ENCODE results near the gene BAG1.

BAG1 gene

GRCh38 chr9:33264473-33265177 lies at the start of gene BAG1, which contains the start of gene CHMP5:
BAG1 (minus strand) TSS chr9:33264708.
CHMP5 (plus strand) TSS chr9:33265049; CDS start chr9:33265079, 30 bp downstream.
- DNase-seq, result peak; percentile 94

GRCh38 chr9:33311953-33312352 lies 47.4 kb upstream of the BAG1 start:
- no peak for DNase-seq

GRCh38 chr9:33310748-33311147 lies 46.2 kb upstream of the BAG1 start:
- no peak for DNase-seq

GRCh38 chr9:33309903-33310302 lies 45.4 kb upstream of the BAG1 start:
- no peak for DNase-seq

- DNase-seq, result no peak
Measured at GRCh38 chr9:33307067-33307466, 42.6 kb upstream of the BAG1 start.

GRCh38 chr9:33306037-33306436 lies 41.5 kb upstream of the BAG1 start:
- DNase-seq, result no peak

GRCh38 chr9:33304362-33304761 lies 39.9 kb upstream of the BAG1 start:
- DNase-seq, result no peak

GRCh38 chr9:33300546-33300945 lies 36.0 kb upstream of the BAG1 start:
- no peak for DNase-seq

- DNase-seq, result peak; percentile 76
Measured at GRCh38 chr9:33297432-33297831, 32.9 kb upstream of the BAG1 start.

GRCh38 chr9:33295571-33295970 lies 31.1 kb upstream of the BAG1 start:
- no peak for DNase-seq

GRCh38 chr9:33294670-33295432 lies 30.3 kb upstream of the BAG1 start:
- no peak for DNase-seq

- DNase-seq, result no peak
Measured at GRCh38 chr9:33293782-33294181, 29.3 kb upstream of the BAG1 start.

GRCh38 chr9:33291901-33292300 lies 27.4 kb upstream of the BAG1 start:
- no peak for DNase-seq

- peak; percentile 5 for DNase-seq
Measured at GRCh38 chr9:33291031-33291397, 26.5 kb upstream of the BAG1 start.

GRCh38 chr9:33290247-33291030 lies 25.9 kb upstream of the BAG1 start, which contains the start of gene NFX1:
NFX1 (plus strand) TSS chr9:33290516; CDS start chr9:33290573, 57 bp downstream.
- peak; percentile 91 for DNase-seq

- no peak for DNase-seq
Measured at GRCh38 chr9:33289936-33290246, 25.4 kb upstream of the BAG1 start.

GRCh38 chr9:33289496-33289895 lies 25.0 kb upstream of the BAG1 start:
- no peak for DNase-seq

- no peak for DNase-seq
Measured at GRCh38 chr9:33288828-33289483, 24.4 kb upstream of the BAG1 start.

- no peak for DNase-seq
Measured at GRCh38 chr9:33288235-33288634, 23.7 kb upstream of the BAG1 start.

- peak; percentile 59 for DNase-seq
Measured at GRCh38 chr9:33287087-33287490, 22.6 kb upstream of the BAG1 start.

- no peak for DNase-seq
Measured at GRCh38 chr9:33285502-33285901, 21.0 kb upstream of the BAG1 start.

GRCh38 chr9:33277484-33277883 lies 13.0 kb upstream of the BAG1 start:
- no peak for DNase-seq

- no peak for DNase-seq
Measured at GRCh38 chr9:33273972-33274328, 9.4 kb upstream of the BAG1 start.

Data from NCI-H2171 treated with DMSO at 0.1 percent for 48 hours (cell line).